22Rv1 (cell line): Measurements from ENCODE around the gene RAD54L.

ENCODE experiments used
- CTCF ChIP-seq: fragments of 450-650 bp; IDR thresholded peaks from 2 replicates; pipeline ENCODE4 v1.5.1; 2017; ENCODE audit warnings: mild to moderate bottlenecking
- ZFX ChIP-seq: fragments of 450-650 bp; IDR thresholded peaks from 2 replicates; pipeline ENCODE4 v1.6.1; 2017; ENCODE audit warnings: antibody characterized with exemption, borderline replicate concordance

DNA sequence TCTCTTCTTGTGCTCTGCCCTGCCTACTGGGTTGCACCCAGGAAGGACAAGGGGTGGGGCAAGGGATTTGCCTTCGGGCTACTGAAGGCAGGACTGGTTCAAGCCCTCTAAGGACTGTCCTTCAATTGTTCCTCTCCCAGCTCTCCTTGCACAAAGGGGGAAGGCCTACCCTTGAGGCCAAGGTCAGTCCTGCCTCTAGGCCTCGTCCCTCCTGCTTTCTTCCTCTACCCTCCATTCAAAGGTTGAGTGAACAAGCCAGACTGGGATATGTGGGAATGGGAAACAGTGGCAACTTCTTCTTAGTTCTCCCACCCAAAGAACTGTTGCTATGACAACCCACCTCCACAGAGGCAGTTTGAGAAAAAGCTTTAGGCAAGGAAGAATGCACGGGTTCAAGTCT, 41.8 kb upstream of the RAD54L start:
- no peak for TF ChIP-seq CTCF
- TF ChIP-seq ZFX = no peak
